Fibroblast of pulmonary artery (primary cell): ENCODE measurements around the gene SMG6.
A peak's percentile ranks its signal among the peaks of the same experiment; 100 is the strongest.
"Not testable (repeated sequence)": the region's sequence is repeated elsewhere in the genome, so short reads cannot be mapped to it uniquely, and the experiment has no call there.

Source experiments
- DNase-seq: peaks from one replicate; pipeline ENCODE4 v3.0.0-alpha.2; 2010; ENCODE audit warnings: low read depth
- H3K4me3 ChIP-seq: replicated peaks from 2 replicates; pipeline ENCODE4 v1.5.1; 2011; ENCODE audit warnings: low read depth, mild to moderate bottlenecking, control low read depth, low read length, moderate library complexity
- TF ChIP-seq, protein P1 (sequence below): IDR thresholded peaks from 2 replicates; pipeline ENCODE4 v1.5.1; 2011; ENCODE audit warnings: mild to moderate bottlenecking, control low read depth, low read length, inconsistent platforms; ENCODE audit errors: missing control alignments

SMG6 gene

GRCh38 chr17:2323629-2324314 lies 20.2 kb upstream of the SMG6 start:
- DNase-seq: no peak
- TF ChIP-seq, protein P1, sequence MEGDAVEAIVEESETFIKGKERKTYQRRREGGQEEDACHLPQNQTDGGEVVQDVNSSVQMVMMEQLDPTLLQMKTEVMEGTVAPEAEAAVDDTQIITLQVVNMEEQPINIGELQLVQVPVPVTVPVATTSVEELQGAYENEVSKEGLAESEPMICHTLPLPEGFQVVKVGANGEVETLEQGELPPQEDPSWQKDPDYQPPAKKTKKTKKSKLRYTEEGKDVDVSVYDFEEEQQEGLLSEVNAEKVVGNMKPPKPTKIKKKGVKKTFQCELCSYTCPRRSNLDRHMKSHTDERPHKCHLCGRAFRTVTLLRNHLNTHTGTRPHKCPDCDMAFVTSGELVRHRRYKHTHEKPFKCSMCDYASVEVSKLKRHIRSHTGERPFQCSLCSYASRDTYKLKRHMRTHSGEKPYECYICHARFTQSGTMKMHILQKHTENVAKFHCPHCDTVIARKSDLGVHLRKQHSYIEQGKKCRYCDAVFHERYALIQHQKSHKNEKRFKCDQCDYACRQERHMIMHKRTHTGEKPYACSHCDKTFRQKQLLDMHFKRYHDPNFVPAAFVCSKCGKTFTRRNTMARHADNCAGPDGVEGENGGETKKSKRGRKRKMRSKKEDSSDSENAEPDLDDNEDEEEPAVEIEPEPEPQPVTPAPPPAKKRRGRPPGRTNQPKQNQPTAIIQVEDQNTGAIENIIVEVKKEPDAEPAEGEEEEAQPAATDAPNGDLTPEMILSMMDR: no peak
- H3K4me3 ChIP-seq: no peak overlapping the region

DNA sequence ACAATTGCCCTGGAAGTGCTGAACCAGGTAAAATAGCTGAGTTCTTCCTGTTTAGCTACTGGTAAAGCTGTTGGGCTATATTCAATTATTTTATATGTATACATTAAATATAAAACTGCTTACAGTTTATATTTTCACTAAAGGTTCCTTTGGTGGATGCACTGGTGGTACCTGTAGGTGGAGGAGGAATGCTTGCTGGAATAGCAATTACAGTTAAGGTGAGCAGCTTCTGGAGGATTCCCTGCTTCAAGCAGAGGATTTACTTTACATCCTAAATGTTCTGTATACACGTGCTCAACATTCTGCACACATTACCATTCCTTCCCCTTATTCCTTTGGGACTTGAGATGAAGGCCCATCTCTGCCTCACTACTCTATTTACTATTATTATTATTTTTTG lies 17.8 kb upstream of the SMG6 start:
- H3K4me3 ChIP-seq: no peak overlapping the region
- TF ChIP-seq, protein P1: no peak
- DNase-seq: no peak

- no peak overlapping the region for H3K4me3 ChIP-seq
- TF ChIP-seq, protein P1: no peak
- DNase-seq: no peak
These were observed 15.5 kb upstream of the SMG6 start for GRCh38 chr17:2319051-2319450.

DNA sequence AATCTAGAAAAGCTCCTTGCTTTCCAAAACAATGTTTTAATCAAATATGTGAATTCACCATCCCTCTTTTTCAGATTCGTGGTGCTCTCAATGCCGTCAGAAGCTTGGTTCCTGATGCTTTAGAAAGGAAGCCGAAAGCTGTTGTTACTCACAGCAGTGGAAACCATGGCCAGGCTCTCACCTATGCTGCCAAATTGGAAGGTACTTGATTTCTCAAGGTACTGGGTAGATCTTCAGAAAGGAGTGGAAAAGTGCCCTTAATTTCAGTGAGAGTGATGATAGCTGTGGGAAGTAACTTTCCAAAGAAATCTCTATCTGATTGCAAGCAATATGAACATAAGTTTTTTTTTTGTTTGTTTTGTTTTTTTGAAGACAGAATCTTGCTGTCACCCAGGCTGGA lies 14.2 kb upstream of the SMG6 start:
- H3K4me3 ChIP-seq: no peak overlapping the region
- DNase-seq: no peak
- TF ChIP-seq, protein P1: no peak

DNA sequence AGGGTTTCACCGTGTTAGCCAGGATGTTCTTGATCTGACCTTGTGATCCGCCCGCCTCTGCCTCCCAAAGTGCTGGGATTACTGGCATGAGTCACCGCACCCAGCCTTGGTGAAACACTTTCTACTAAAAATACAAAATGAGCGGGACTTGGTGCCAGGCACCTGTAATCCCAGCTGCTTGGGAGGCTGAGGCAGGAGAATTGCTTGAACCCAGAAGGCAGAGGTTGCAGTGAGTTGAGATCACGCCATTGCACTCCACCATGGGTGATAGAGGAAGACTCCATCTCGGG lies 13.3 kb upstream of the SMG6 start:
- not testable (repeated sequence) for DNase-seq, H3K4me3 ChIP-seq

- peak; percentile 35 for DNase-seq
- H3K4me3 ChIP-seq: no peak overlapping the region
- TF ChIP-seq, protein P1: no peak
These were observed 9.2 kb upstream of the SMG6 start for GRCh38 chr17:2312736-2313135.

DNA sequence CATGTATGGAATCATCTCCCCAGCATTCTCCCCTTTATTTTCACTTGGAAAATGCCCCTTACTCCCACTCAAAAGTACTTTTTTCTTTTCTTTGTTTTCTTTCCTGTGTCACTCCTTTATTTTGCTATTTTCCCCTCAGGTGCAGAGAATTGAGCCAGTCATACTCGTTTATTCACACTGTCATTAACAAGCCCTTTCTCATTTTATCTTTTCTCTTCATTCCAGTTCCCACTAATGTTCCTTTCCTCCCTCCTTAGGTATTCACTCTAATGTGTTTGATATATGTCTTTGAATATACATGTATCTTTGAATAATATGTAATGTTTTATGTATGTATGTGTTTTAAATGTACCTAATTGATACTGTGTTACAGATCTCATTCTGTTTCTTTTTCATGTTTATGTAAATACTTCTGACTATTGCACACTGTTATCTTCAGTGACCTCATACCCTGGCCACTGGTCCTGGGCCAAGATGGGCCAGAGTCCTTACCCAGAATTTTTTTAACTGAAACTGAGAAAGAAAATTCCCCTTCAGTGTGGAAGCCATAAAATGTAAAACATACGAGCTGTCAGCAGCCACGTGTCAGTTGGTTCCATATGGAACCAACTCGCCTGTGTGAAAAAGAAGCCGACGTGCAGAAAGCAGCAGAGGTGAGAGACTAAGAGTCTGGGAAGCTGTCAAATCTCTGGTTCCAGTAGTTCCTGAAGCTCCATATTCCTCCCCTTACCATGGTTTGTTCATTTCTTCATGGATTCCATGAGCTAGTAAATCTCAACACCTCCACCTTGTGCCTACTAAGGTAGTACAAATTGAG lies 6.0 kb upstream of the SMG6 start:
- peak; percentile 53 for DNase-seq
- TF ChIP-seq, protein P1: no peak
- no peak overlapping the region for H3K4me3 ChIP-seq
